OCI-LY7 (cell line): ENCODE results near the gene SDCCAG8.

Source experiments
- EZH2phosphoT487 ChIP-seq: fragments of 200-600 bp; sonication (generic); IDR thresholded peaks from 2 replicates; pipeline ENCODE4 v1.6.1; 2018; ENCODE audit warnings: low read depth, borderline replicate concordance, mild to moderate bottlenecking, mixed run types, antibody characterized with exemption, low read length, moderate library complexity, mixed read lengths
- TF ChIP-seq, protein P1 (sequence below): fragments of 200-600 bp; sonication (generic); conservative IDR thresholded peaks from 2 replicates; pipeline ENCODE4 v1.5.1; 2014; ENCODE audit warnings: mild to moderate bottlenecking, antibody characterized with exemption, low read length, moderate library complexity, mixed read lengths

DNA sequence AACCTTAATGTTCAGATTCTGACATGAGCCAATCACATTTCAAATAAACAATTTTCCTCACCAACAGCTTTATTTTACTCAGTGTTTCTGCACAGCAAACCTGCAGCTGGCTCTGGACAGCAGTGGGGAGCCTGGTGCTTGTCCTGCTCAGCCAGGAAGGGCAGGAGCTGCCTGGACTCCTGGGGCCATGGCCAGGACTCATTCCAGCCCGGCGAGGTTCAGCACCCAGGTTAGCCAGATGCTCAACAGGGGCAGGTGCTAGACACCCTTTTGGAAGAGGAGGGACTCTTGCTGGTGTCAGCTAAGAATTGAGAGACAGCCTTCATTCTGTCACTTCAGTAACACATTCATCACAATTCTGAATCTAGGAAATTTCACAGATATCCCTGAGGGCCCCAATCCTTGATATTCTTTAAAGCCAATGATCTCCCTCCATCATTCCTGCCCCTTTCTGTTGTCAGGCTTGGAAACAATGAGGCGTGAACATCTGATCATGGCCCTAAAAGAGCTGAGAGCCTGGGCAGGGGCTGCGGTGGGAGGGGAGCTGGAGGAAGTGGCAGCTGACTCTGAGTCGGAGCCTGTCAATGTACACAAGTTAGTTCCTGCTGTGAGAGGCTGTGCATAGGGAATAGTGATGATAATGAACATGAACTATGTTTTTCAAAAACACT, 251.3 kb downstream of the SDCCAG8 start:
- TF ChIP-seq, protein P1, sequence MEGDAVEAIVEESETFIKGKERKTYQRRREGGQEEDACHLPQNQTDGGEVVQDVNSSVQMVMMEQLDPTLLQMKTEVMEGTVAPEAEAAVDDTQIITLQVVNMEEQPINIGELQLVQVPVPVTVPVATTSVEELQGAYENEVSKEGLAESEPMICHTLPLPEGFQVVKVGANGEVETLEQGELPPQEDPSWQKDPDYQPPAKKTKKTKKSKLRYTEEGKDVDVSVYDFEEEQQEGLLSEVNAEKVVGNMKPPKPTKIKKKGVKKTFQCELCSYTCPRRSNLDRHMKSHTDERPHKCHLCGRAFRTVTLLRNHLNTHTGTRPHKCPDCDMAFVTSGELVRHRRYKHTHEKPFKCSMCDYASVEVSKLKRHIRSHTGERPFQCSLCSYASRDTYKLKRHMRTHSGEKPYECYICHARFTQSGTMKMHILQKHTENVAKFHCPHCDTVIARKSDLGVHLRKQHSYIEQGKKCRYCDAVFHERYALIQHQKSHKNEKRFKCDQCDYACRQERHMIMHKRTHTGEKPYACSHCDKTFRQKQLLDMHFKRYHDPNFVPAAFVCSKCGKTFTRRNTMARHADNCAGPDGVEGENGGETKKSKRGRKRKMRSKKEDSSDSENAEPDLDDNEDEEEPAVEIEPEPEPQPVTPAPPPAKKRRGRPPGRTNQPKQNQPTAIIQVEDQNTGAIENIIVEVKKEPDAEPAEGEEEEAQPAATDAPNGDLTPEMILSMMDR = no peak
- TF ChIP-seq EZH2phosphoT487 = no peak
